Heart left ventricle (tissue), 16 donors: ENCODE measurements around the gene UBE2I. TPM values are rescaled to one million over a fixed set of nuclear protein-coding genes. Genes with fewer than 3 reads are reported as not detected.

Source experiments
- ATAC-seq, 4 donors: fragments of 200-7000 bp; cut with Tn5 transposase; one replicate each; pipeline ENCODE4 v1.9.1; 2020 to 2022; ENCODE audit warnings: moderate library complexity in 4 of 4, mild to moderate bottlenecking in 3 of 4, moderate number of reproducible peaks in 1 of 4
- DNase-seq, 5 donors: peaks; one replicate each; pipeline ENCODE4 v3.0.0-alpha.2; 2020
- H3K27ac ChIP-seq, 12 donors: fragments of 200-600 bp; sonication (generic) in 4 of 12; one replicate each; pipeline versions ENCODE4 v1.5.0 to v1.8.0; 2016 to 2022; ENCODE audit warnings: mild to moderate bottlenecking in 2 of 12
- H3K27me3 ChIP-seq, 9 donors: fragments of 200-600 bp; sonication (generic) in 2 of 9; one replicate each; pipeline versions ENCODE4 v1.5.1 to v1.8.0; 2016 to 2022; ENCODE audit warnings: mild to moderate bottlenecking in 3 of 9
- H3K36me3 ChIP-seq, 9 donors: fragments of 200-600 bp; sonication (generic) in 2 of 9; one replicate each; pipeline versions ENCODE4 v1.5.0 to v1.8.0; 2018 to 2022; ENCODE audit warnings: mild to moderate bottlenecking in 2 of 9
- H3K4me1 ChIP-seq, 12 donors: fragments of 200-600 bp; sonication (generic) in 4 of 12; one replicate each; pipeline versions ENCODE4 v1.5.0 to v1.8.0; 2016 to 2022; ENCODE audit warnings: mild to moderate bottlenecking in 3 of 12
- H3K4me3 ChIP-seq, 12 donors: fragments of 200-600 bp; sonication (generic) in 4 of 12; one replicate each; pipeline versions ENCODE4 v1.5.0 to v1.8.0; 2017 to 2022; ENCODE audit warnings: mild to moderate bottlenecking in 9 of 12, moderate library complexity in 4 of 12
- H3K9me3 ChIP-seq, 12 donors: fragments of 200-600 bp; sonication (generic) in 4 of 12; one replicate each; pipeline versions ENCODE4 v1.5.0 to v1.8.0; 2016 to 2022; ENCODE audit warnings: mild to moderate bottlenecking in 1 of 12
- POLR2A ChIP-seq, 2 donors: fragments of 450-650 bp; IDR thresholded peaks; one replicate each; pipeline ENCODE4 v1.6.1; 2017; ENCODE audit warnings: antibody characterized with exemption in 2 of 2, mild to moderate bottlenecking in 2 of 2, moderate library complexity in 2 of 2
- WGBS, 4 donors: extraction: QIAGEN DNeasy Blood & Tissue Kit in 2 of 4; methylation state at CpG; one replicate each; pipeline versions ENCODE4 v1.1.5 to v1.1.7; 2013 to 2018; 5-methylcytosine and 5-hydroxymethylcytosine counted together
- intact Hi-C, 10 donors: fragments of 100-400 bp; cut with DNase I; formaldehyde crosslinking; loops; one replicate each; pipeline versions ENCODE4 v1.11.1 to v1.14.2; 2022
- polyA plus RNA-seq, 2 donors: library from polyadenylated mRNA; stranded (reverse); fragments of 200-250 nt; gene quantifications; one replicate each; pipeline ENCODE4 v1.2.3, GENCODE V29; 2013
- total RNA-seq, 9 donors: library from RNA; depleted of rRNA in 2 of 9; stranded (reverse); fragments of >200 nt in 2 of 9; fragmentation: NEBNext Ultra II Directional in 3 of 9; extraction: Animal tissue kit (Norgen Biotek cat#: 25700) in 3 of 9; gene quantifications; one replicate each; pipeline versions ENCODE4 v1.1.0 to v1.2.4, GENCODE V29; 2016 to 2023
- TF ChIP-seq, protein P1 (sequence below), 12 donors: fragments of 200-600 bp; sonication (generic) in 4 of 12; IDR thresholded peaks; one replicate each; pipeline versions ENCODE4 v1.5.0 to v1.8.0; 2018 to 2022; ENCODE audit warnings: antibody characterized with exemption in 12 of 12, mild to moderate bottlenecking in 5 of 12
- donor health status: ischemic (EF 13 %, LVEDD 7.1; RV severe dilation, severe dysfunction).
- donor health status: healthy with polysubstance abuse.
- donor health status: DM: no; HTN: yes; CAD: no.
- donor health status: DM: no; HTN: no; CAD: no.
- donor health status: ischemic (EF 25% LVEDD 6.9; RV normal size, moderate dysfunction).
- donor health status: ischemic (EF 25% LVEDD 5.7; RV mildly dilated, moderate dysfunction).
- donor health status: healthy.
- donor health status: DM: yes; HTN: yes; CAD: no.
- donor health status: ischemic (EF 35%, LVEDD 5.7; RV mildly dilated, moderate dysfunction).
- donor health status: nonischemic (EF 11% LVEDD 7.7; RV severe dilation, severe dysfunction).
- donor health status: DM: yes; HTN: yes; CAD: no.
- donor health status: PGD.
- donor health status: ischemic (EF 29% LVEDD 5.4; RV normal size, mild dysfunction).
- donor health status: nonischemic (EF 23%, LVEDD 6.1; RV moderate dilation, normal function).

UBE2I gene
- total and polyA plus RNA-seq, 11 donors, result 59.3 to 105 (median 82.5) TPM

DNA sequence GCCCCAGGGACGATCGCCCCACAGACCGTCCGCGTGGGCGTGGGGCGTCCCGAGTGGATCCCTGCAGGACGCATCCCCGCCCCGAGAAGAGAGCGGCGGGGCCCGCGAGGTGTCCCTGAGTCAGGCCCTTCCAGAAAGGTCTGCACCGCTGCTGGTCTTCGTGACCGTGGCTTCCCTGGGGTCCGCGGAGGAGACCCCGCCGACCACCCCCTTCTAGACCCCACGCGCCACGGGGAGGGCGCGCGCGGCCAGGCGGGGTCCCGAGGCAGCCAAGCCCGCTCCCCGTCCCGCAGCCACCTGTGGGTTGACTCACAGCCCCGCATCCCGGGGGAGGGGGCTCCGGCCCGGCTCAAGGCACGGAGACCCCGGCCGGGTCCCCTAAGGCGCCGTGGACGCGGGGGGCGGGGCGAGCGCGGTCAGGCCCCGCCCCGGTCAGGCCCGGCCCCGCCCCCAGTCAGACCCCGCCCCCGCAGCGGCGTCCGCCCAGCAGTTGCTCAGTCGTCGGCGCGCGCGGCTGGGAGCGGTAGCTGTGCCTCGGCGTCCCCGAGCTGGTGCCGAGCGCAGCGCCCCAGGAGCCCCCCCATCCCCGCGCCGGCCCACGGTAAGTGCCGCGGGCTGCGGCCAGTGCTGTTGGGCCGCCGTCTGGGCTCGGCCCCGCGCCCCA lies 23.8 kb downstream of the UBE2I start, which contains the start of gene BAIAP3:
TSS of gene BAIAP3 (plus strand) at position 497 of the 664 bp plus-strand sequence. CDS start 4,905 bp downstream, outside the sequence.
- peak within 1 kb of the TSS in 9 of 12 donors; percentile 7 to 83 (median 66) for H3K27ac ChIP-seq
- peaks cover 8 to 47% (median 30%) of the 10 kb centered on the region in 9 donors for H3K27me3 ChIP-seq
- DNase-seq, result peak in 3 of 5 donors; percentile 53 to 58 (median 58)
- no peaks in the 10 kb centered on the region for H3K36me3 ChIP-seq
- intact Hi-C loops, result no loop called here
- peak within 1 kb of the TSS; percentile 41 to 65 (median 56) for H3K4me3 ChIP-seq
- peak; percentile 15 to 83 (median 58) for ATAC-seq
- H3K9me3 ChIP-seq, result peaks cover 0 to 6% (median 0%) of the 10 kb centered on the region in 12 donors
- peak in 1 of 2 donors; percentile 67 for TF ChIP-seq POLR2A (IDR thresholded peaks at IDR 0.05)
- TF ChIP-seq, protein P1, sequence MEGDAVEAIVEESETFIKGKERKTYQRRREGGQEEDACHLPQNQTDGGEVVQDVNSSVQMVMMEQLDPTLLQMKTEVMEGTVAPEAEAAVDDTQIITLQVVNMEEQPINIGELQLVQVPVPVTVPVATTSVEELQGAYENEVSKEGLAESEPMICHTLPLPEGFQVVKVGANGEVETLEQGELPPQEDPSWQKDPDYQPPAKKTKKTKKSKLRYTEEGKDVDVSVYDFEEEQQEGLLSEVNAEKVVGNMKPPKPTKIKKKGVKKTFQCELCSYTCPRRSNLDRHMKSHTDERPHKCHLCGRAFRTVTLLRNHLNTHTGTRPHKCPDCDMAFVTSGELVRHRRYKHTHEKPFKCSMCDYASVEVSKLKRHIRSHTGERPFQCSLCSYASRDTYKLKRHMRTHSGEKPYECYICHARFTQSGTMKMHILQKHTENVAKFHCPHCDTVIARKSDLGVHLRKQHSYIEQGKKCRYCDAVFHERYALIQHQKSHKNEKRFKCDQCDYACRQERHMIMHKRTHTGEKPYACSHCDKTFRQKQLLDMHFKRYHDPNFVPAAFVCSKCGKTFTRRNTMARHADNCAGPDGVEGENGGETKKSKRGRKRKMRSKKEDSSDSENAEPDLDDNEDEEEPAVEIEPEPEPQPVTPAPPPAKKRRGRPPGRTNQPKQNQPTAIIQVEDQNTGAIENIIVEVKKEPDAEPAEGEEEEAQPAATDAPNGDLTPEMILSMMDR (IDR thresholded peaks at IDR 0.05), result no peak
- WGBS, 4 donors, result 2 to 3% methylated on average over 83 of the region's 83 CpGs; no CpG with 5 or more reads in 2 of the 4 donors
- peaks cover 0 to 38% (median 25%) of the 10 kb centered on the region in 12 donors for H3K4me1 ChIP-seq

DNA sequence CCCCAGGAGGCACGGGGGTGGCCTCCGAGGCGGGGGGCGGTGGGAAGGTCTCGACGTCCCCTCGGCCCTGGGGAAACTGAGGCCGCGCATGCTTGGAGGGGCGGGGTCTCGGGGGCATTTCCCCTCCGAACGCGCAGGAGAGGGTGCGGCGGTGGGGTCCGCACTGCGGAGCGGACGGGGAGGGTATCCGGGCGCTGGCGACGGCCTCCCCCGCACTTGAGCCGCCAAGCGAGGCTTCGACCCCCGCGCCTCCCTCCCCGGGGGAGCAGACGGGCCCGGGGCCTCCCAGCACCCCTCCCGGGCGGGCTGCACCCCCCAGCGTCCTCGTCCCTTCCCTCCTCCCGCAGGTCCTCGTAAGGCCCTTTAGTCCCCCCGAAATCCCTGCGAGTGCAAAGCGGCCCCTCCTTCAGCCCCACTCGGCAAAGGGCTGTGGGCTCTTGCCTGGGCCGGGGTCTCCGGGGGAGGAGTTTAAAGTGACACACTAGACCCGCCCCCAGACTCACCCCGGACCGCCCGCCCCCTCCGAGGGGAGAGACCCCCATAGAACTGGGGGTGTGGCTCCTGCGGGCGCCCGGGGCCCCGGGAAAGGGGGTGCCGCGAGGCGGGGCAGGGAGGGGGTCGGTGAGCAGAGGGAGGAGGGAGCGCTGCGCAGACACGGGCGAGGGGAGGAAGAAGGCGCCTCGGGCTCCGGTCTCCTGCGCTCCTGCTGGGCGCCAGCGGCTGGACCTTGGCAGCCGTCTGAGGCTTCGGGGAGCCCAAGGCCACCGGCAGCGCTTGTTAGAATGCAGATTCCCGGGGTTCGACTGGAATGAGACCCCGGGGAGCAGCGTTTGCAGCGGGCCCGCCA lies 24.6 kb downstream of the UBE2I start:
- DNase-seq, result no peak
- peaks cover 0 to 38% (median 25%) of the 10 kb centered on the region in 12 donors for H3K4me1 ChIP-seq
- peak overlapping the region in 3 of 12 donors; percentile 76 to 83 (median 81) for H3K27ac ChIP-seq
- TF ChIP-seq POLR2A (IDR thresholded peaks at IDR 0.05), result no peak
- TF ChIP-seq, protein P1 (IDR thresholded peaks at IDR 0.05), result no peak
- peaks cover 0 to 6% (median 0%) of the 10 kb centered on the region in 12 donors for H3K9me3 ChIP-seq
- H3K27me3 ChIP-seq, result peaks cover 8 to 47% (median 30%) of the 10 kb centered on the region in 9 donors
- H3K36me3 ChIP-seq, result no peaks in the 10 kb centered on the region
- ATAC-seq, result no peak
- peak overlapping the region; percentile 41 to 65 (median 56) for H3K4me3 ChIP-seq
- intact Hi-C loops, result no loop called here
- 2 to 5% (median 3%) methylated on average over 34 to 78 of the region's 78 CpGs for WGBS, 4 donors

DNA sequence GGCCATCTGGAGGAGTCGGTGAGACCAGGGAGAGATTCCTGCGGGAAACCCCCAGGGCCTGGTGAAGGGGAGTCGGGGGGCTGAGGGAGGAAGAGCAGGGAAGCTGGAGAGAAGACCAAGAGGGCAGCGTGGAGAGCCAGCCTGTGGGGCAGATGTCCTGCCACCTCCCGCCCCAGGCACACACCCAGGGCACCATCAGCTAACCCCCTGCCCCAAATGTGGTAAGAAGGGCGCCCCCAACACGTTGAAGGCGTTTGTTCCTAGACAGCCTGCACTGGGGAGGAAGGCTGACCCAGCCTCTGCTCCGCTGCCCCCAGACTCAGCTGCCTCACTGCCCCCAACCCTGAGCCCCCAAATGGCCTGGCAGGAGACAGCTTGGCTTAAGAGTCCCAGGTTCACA lies 25.3 kb downstream of the UBE2I start:
- Histone ChIP-seq H3K4me1 (peaks cover 0 to 38% (median 25%) of the 10 kb centered on the region in 12 donors), H3K36me3 (no peaks in the 10 kb centered on the region), H3K9me3 (peaks cover 0 to 6% (median 0%) of the 10 kb centered on the region in 12 donors), H3K4me3 (peak overlapping the region in 3 of 12 donors; percentile 46 to 62 (median 57)), H3K27me3 (peaks cover 8 to 47% (median 30%) of the 10 kb centered on the region in 9 donors), H3K27ac (no peak overlapping the region)
- ATAC-seq (no peak), DNase-seq (no peak)
- intact Hi-C loops, result no loop called here
- no peak for TF ChIP-seq POLR2A (IDR thresholded peaks at IDR 0.05)
- TF ChIP-seq, protein P1 (IDR thresholded peaks at IDR 0.05), result no peak
- 41 to 63% (median 50%) methylated on average over 4 to 9 of the region's 9 CpGs for WGBS, 4 donors
